Stimulated activated CD8-positive, alpha-beta memory T cell treated with anti-CD3 and anti-CD28 coated beads, Interleukin-15, amount 100 ng/mL, for 48 hours (primary cell): ENCODE data around the gene STPG1.

Experiments used
- DNase-seq, 2 donors: peaks; one replicate each; pipeline ENCODE4 v3.0.0-alpha.2; 2020; ENCODE audit warnings: low read depth in 2 of 2

Gene STPG1

GRCh38 chr1:24426744-24427544 lies 13.4 kb upstream of the STPG1 start:
- DNase-seq = no peak

- no peak for DNase-seq
Measured at GRCh38 chr1:24425922-24426321, 12.3 kb upstream of the STPG1 start.

- DNase-seq = no peak
Measured at GRCh38 chr1:24425441-24425840, 11.9 kb upstream of the STPG1 start.

DNA sequence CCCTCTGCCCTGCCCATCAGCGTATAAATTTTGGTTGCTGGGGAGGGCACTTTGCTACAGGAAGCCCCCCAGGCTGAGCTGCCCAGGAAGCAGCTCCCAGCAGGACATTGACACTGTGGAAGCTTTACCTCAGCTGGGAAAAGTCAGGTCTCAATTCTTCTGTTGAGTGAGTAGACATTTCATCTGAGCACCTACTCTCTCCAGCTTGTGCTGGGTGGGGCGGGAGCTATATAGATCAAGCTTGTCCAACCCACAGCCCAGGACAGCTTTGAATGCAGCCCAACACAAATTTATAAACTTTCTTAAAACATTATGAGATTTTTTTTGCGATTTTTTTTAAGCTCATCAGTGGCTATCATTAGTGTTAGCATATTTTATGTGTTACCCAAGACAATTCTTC lies 11.4 kb upstream of the STPG1 start:
- DNase-seq = no peak

DNA sequence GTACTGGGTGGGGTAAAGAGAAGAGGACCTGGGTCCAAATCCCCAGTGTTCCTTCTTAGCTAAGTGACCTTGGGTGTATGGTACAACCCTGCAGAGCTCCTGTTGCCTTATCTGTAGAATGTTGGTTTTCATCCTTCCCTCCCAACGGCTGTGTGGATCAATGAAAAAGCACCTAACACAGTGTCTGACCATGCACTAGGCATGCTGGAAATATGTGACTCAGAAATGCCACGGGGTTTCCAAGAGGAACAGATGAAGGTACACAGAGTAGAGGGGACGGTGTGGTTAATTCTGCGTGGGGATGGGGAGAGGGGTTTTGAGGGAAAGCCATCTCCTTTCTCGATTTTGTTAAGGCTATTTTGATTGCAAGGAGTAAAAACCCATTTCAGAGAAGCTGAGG lies 10.6 kb upstream of the STPG1 start:
- DNase-seq = no peak

DNA sequence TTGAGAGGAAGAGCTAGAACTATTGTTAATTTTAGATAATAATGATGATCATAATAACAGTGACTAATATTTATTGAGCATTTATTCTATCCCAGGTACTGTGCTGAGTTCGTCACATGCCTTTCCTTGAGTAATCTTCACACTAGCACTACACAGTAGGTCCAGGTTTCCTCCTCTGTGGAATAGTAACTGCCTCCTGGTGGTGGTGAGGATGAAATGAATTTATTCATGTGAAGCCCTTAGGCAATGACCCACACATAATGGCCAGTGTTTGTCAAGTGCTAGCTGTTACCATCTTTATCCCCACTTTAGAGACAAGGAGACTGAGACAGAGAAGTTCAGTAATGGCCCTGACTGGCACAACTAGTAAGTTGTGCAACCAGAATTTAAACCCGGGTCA lies 7.9 kb upstream of the STPG1 start:
- no peak for DNase-seq

DNA sequence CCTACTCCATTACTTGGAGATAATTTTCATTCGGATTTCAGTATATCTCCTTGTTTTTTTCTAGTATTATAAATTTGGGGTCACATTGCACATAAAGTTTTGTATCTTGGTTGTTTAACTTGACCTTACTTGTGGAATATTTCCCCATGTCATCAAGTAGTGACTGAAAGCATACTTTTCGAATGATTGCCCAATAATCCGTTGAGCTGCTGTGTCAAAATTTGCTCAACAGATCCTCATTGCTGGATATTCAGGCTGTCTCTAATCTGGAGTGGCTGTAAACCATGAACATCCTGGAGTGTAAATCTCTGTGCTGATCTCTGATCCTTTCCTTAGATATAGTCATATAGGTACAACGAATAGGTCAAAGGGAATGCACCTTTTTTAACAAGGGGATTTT lies 7.0 kb upstream of the STPG1 start:
- no peak for DNase-seq

DNA sequence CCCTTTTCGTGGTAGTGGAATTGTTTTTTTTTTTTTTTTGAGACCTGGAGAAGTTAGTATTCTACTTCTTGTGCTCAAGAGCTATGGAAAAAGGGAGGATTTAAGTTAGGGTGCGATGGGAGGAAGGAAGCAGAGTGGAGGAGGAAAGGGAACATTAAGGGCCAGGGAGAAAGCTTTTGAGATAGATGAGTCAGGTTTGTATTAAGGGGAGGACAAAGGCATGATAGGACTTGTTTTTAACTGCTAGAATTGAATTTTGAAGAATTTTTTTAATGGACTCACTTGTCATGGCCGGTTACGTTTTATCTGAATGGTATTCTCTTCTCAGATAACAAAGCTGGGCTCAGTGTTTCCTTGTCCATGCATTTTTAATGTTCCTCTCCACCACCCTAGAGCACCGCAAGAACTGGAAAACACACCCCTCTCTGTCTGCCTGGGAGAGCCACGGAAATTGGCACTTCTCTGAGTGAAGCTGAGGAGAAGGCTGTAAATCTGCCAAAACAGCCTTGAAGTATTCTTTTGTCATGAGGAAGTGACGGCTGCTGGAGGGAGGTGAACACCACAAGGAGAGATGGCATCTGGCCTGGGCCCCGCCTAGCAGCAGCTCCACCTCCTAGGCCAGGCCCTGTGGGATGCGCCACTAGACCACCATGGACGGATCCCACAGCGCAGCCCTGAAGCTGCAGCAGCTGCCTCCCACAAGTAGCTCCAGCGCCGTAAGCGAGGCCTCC lies 5.5 kb upstream of the STPG1 start:
- DNase-seq = no peak

- DNase-seq = no peak
Measured at GRCh38 chr1:24417681-24418080, 4.1 kb upstream of the STPG1 start.

- DNase-seq = no peak
Measured at GRCh38 chr1:24416666-24417391, 3.2 kb upstream of the STPG1 start.

GRCh38 chr1:24415910-24416665 lies 2.5 kb upstream of the STPG1 start:
- DNase-seq = no peak

DNA sequence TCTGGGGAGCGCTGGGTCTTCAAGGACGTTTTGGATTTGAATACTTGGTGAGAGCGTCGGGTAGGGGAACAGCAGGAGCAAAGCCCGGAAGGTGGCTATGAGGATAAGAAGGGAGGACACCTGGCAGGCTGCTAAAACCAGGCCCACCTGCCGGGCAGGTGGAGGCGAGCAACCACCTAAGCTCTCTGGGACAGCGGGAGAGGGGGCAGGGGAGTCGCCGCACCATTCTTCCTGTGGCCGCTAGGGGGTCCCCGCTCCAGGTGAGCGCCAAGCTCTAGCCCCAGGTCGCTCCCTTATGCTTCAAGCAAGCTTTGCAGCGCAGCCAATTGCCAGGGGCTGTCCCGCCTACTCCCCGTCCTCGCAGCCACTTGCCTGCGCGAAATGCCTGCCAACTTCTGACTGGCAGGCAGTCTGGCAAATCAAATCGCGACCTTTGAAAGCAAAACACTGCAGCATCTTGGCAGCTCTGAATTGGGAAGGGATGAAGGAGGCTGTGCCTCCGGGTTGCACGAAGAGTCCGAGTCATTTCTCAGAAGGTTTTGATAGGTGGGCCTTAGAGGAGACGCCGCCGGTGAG lies 1.8 kb upstream of the STPG1 start, which contains the start of gene NIPAL3:
Gene NIPAL3, plus strand, starts transcription at position 469 of the 576 bp plus-strand sequence. CDS start 3,746 bp downstream, outside the sequence.
- DNase-seq = peak; percentile 95 to 97

DNA sequence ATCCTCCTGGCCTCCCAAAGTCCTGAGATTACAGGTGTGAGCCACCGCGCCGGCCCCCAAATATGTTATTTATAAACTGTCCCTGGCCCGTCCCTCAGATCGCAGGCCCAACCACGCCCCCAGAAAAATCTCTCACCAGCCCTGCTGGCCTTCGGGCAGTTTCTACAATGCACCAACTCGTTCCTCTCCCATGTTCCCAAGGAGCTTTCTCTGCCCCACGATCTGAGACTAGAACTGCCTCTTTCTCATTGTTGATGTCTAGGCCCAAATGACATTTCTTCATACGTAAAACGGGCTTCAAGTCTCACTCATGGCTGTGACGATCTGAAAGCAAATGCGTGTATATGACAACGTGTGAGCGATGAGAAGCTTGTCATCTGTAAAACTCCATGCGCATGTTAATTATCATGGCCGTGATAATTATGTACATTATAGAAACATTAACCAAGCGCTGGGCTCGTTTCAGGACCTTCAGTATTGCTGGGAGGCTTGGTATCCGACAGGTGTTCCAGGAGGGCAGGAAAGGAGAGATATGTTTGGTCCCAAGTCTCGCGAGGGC lies 1.3 kb upstream of the STPG1 start:
- DNase-seq = no peak

GRCh38 chr1:24412408-24412807 lies 1.2 kb downstream of the STPG1 start:
- DNase-seq = no peak

DNA sequence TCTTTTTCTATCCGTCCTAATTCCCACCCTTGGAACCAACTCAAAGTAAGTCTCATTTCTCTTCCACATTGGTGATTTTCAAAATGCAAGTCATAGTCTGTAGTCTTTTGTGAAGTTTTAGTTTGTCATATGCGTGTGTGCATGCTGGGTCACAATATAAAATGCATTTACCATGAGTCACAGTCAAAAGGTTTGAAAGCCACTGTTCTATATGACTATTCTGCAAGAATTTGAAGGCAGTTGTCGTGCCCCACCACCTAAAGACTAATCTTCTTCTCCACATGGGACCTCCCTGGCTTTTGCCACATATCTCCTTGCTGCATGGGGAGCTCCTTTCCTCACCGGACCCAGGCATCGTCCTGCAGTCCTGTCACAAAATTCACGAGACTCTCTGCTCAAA lies 1.6 kb downstream of the STPG1 start:
- no peak for DNase-seq

DNA sequence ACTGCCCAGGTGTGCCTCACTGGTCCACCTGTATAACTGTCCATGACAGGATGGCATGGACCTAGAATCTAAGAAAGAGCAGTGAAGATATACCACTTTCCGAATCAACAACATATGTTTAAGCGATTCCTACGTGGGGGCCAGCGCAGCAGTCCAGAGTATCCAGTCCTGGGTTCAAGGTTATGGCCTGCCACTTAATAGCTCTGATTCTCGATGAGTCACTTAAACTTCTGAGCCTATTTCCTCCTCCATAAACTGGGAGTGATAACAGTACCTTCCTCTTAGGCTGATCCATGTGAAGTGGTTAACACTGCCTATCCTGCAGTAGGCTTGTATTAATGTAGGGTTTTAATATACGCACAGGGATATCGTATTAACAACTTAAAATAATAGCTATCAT lies 2.8 kb downstream of the STPG1 start:
- no peak for DNase-seq

- DNase-seq = no peak
Measured at GRCh38 chr1:24409535-24409934, 4.0 kb downstream of the STPG1 start.

GRCh38 chr1:24406788-24407187 lies 6.8 kb downstream of the STPG1 start:
- no peak for DNase-seq

GRCh38 chr1:24403806-24404205 lies 9.8 kb downstream of the STPG1 start:
- DNase-seq = no peak

- DNase-seq = no peak
Measured at GRCh38 chr1:24400065-24400464, 13.5 kb downstream of the STPG1 start.

GRCh38 chr1:24393892-24394291 lies 19.7 kb downstream of the STPG1 start:
- DNase-seq = no peak
